Transverse colon (tissue), 4 donors: ENCODE data around the gene CHMP2B. TPM values are rescaled to one million over a fixed set of nuclear protein-coding genes. Genes with fewer than 3 reads are reported as not detected.

Source experiments
- DNase-seq: peaks from one replicate; pipeline ENCODE4 v3.0.0-alpha.2; 2019
- H3K27ac ChIP-seq, 4 donors: fragments of 200-600 bp; sonication (generic); 2 replicates each; pipeline ENCODE4 v1.5.1; 2016 to 2018; ENCODE audit warnings: inconsistent platforms in 4 of 4
- H3K27me3 ChIP-seq: fragments of 200-600 bp; sonication (generic); 2 replicates; pipeline ENCODE4 v1.5.1; 2017; ENCODE audit warnings: inconsistent platforms
- H3K36me3 ChIP-seq, 4 donors: fragments of 200-600 bp; sonication (generic); 2 replicates each; pipeline ENCODE4 v1.5.1; 2017 to 2019; ENCODE audit warnings: inconsistent platforms in 4 of 4
- H3K4me1 ChIP-seq, 4 donors: fragments of 200-600 bp; sonication (generic); 2 replicates each; pipeline ENCODE4 v1.5.1; 2017 to 2020; ENCODE audit warnings: inconsistent platforms in 4 of 4
- H3K4me3 ChIP-seq, 4 donors: fragments of 200-600 bp; sonication (generic); 1 replicate in 1 of 4; 2 replicates in 3 of 4; pipeline versions ENCODE4 v1.5.1 to v1.6.1; 2017 to 2019; ENCODE audit warnings: inconsistent platforms in 4 of 4
- H3K9me3 ChIP-seq, 2 donors: fragments of 200-600 bp; sonication (generic); 2 replicates each; pipeline ENCODE4 v1.5.1; 2017 to 2019; ENCODE audit warnings: inconsistent platforms in 2 of 2
- EP300 ChIP-seq: sonication (generic); formaldehyde crosslinking; IDR thresholded peaks from one replicate; pipeline ENCODE4 v1.6.1; 2017; ENCODE audit warnings: antibody characterized with exemption, low read depth
- POLR2A ChIP-seq: fragments of 450-650 bp; IDR thresholded peaks from one replicate; pipeline ENCODE4 v1.6.1; 2016; ENCODE audit warnings: antibody characterized with exemption, mild to moderate bottlenecking, moderate library complexity
- POLR2AphosphoS5 ChIP-seq, 3 donors: sonication (generic); formaldehyde crosslinking; IDR thresholded peaks; one replicate each; pipeline ENCODE4 v1.6.1; 2016; ENCODE audit warnings: antibody characterized with exemption in 3 of 3
- WGBS, 2 donors: methylation state at CpG; one replicate each; pipeline ENCODE4 v1.1.5; 2018; ENCODE audit warnings: low coverage in 1 of 2; 5-methylcytosine and 5-hydroxymethylcytosine counted together
- in situ Hi-C, 4 donors: fragments of 200-750 bp; cut with MboI; loops; one replicate each; pipeline versions ENCODE4 v1.15.0 to v1.15.1; 2017; ENCODE audit warnings: low sequenced_read_pairs in 3 of 4, low pct_ligation_motif_present in 1 of 4, low pct_unique_long_range_greater_than_20kb in 1 of 4
- intact Hi-C: fragments of 100-400 bp; cut with DNase I; formaldehyde crosslinking; loops from one replicate; pipeline ENCODE4 v1.15.1; 2023; ENCODE audit warnings: low total_unique reads
- total RNA-seq, 4 donors: library from RNA; depleted of rRNA; stranded (reverse); fragments of >200 nt; gene quantifications; one replicate each; pipeline ENCODE4 v1.1.0, GENCODE V29; 2016
- TF ChIP-seq, protein P1 (sequence below), 5 experiments: fragments of 200-600 bp in 3 of 5; fragments of 450-650 bp in 2 of 5; sonication (generic) in 3 of 5; IDR thresholded peaks; 1 replicate in 2 of 5; 2 replicates in 3 of 5; pipeline ENCODE4 v1.5.1; 2016 to 2017; ENCODE audit warnings: antibody characterized with exemption in 5 of 5, inconsistent platforms in 3 of 5, mild to moderate bottlenecking in 2 of 5, moderate library complexity in 1 of 5

The CHMP2B gene
- total RNA-seq, 4 donors from 2014 or later: 7.8 to 126 (median 54.6) TPM

DNA sequence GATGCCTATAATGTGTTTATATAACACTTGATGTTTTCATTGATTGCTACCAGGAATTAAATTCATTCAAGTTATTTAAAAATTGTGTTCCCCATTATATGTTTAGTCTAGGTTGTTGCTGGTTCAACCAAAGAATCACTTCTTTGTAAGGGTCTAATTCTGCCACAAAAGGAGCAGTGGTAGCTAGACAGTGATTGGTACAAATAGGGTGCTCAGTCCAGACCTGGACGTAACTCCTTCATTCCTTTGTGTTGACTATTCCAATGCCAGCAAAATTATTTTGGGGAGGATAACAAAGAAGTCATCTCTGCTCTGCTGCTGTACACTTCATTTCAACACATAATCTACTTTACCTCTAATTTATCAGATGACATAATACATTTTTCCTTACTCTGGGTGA, 1.2 kb downstream of the CHMP2B start:
- DNase-seq: no peak
- in situ Hi-C loops (no loop called here), intact Hi-C loops (no loop called here)
- H3K27me3 ChIP-seq: no peaks in the 10 kb centered on the region
- H3K27ac ChIP-seq: peak overlapping the region in 2 of 4 donors; percentile 96 to 99
- 44% methylated on average over 1 of the region's 1 CpG; no CpG with 5 or more reads in 1 of the 2 donors for WGBS, 2 donors
- peaks cover 5 to 31% (median 23%) of the 10 kb centered on the region in 4 donors for H3K4me1 ChIP-seq
- H3K9me3 ChIP-seq: no peaks in the 10 kb centered on the region
- H3K36me3 ChIP-seq: no peaks in the 10 kb centered on the region
- peak overlapping the region in 3 of 4 donors; percentile 82 to 98 (median 97) for H3K4me3 ChIP-seq
- TF ChIP-seq, protein P1, sequence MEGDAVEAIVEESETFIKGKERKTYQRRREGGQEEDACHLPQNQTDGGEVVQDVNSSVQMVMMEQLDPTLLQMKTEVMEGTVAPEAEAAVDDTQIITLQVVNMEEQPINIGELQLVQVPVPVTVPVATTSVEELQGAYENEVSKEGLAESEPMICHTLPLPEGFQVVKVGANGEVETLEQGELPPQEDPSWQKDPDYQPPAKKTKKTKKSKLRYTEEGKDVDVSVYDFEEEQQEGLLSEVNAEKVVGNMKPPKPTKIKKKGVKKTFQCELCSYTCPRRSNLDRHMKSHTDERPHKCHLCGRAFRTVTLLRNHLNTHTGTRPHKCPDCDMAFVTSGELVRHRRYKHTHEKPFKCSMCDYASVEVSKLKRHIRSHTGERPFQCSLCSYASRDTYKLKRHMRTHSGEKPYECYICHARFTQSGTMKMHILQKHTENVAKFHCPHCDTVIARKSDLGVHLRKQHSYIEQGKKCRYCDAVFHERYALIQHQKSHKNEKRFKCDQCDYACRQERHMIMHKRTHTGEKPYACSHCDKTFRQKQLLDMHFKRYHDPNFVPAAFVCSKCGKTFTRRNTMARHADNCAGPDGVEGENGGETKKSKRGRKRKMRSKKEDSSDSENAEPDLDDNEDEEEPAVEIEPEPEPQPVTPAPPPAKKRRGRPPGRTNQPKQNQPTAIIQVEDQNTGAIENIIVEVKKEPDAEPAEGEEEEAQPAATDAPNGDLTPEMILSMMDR (IDR thresholded peaks at IDR 0.05): no peak
- TF ChIP-seq EP300: no peak
- no peak for TF ChIP-seq POLR2A
- no peak for TF ChIP-seq POLR2AphosphoS5 (IDR thresholded peaks at IDR 0.05)

DNA sequence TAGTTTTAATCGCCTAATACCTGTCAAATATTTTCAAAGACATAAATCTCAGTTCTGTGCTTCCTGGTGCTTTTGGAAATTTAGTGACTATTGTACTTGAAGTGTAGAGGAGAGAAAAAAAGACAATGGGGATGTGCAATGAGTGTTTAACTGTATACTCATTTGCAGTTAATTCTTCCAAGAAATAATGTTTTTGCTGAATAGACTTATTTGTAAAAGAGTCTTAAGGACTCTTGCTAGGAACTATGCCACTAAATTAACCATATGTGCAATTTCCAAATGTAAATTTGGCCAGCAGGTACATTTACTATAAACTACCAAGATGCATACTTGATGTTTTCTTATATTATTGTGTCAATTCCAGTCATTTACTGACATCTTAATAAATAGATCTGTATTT, 2.0 kb downstream of the CHMP2B start:
- TF ChIP-seq POLR2AphosphoS5 (IDR thresholded peaks at IDR 0.05) (no peak), POLR2A (no peak), EP300 (no peak)
- TF ChIP-seq, protein P1 (IDR thresholded peaks at IDR 0.05): no peak
- no peak for DNase-seq
- Histone ChIP-seq H3K27me3 (no peaks in the 10 kb centered on the region), H3K4me3 (peak overlapping the region in 1 of 4 donors; percentile 98), H3K36me3 (no peaks in the 10 kb centered on the region), H3K27ac (no peak overlapping the region), H3K9me3 (no peaks in the 10 kb centered on the region), H3K4me1 (peaks cover 5 to 31% (median 23%) of the 10 kb centered on the region in 4 donors)
- in situ Hi-C loops (no loop called here), intact Hi-C loops (no loop called here)
- WGBS, 2 donors: 69 to 83% methylated on average over 1 of the region's 1 CpG

DNA sequence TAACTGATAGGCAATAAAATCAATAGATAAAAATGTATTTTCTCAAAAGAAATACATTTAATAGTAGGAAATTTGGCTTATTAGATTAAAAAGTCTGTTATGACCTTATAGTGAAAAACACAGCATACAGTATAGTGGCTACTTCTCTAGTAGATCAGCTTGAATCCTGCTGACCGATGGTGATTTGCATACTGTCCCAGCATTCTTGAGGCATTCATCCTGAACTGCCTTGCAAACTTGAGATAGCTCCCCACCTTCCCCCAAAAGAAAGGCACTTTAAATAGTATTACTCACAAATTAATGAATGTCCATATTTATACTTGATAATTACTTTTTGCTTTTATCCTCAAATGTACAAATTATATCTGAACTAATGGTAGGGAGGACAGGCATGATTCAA, 6.7 kb downstream of the CHMP2B start:
- no peak overlapping the region for H3K27ac ChIP-seq
- no peaks in the 10 kb centered on the region for H3K9me3 ChIP-seq
- H3K4me3 ChIP-seq: no peak overlapping the region
- no peak for DNase-seq
- TF ChIP-seq EP300 (no peak), POLR2A (no peak)
- in situ Hi-C loops: no loop called here
- peaks cover 0 to 14% (median 6%) of the 10 kb centered on the region in 4 donors for H3K4me1 ChIP-seq
- intact Hi-C loops: no loop called here
- H3K36me3 ChIP-seq: no peaks in the 10 kb centered on the region
- 90 to 94% methylated on average over 1 of the region's 1 CpG for WGBS, 2 donors
- H3K27me3 ChIP-seq: no peaks in the 10 kb centered on the region

DNA sequence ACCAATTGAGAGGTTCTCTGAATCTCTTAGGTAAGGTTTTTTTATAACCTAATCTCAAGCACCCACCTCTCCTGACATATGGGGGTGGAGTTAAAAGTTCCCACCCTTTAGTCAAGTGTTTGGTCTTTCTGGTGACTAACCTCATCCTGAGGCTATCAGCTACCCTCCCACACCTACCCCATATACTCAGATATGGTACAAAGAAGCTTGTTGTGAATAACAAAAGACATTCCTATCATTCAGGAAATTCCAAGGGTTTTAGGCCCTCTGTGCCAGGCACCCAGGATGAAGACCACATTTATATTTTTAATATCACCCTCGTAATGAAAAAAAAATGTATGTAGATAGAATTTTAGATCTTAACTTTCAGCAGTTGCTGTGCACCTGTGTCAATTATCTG, 9.0 kb downstream of the CHMP2B start:
- Histone ChIP-seq H3K4me1 (no peaks in the 10 kb centered on the region), H3K27me3 (no peaks in the 10 kb centered on the region), H3K27ac (no peak overlapping the region), H3K9me3 (no peaks in the 10 kb centered on the region), H3K4me3 (no peak overlapping the region), H3K36me3 (peaks cover 0 to 4% (median 0%) of the 10 kb centered on the region in 4 donors)
- intact Hi-C loops (no loop called here), in situ Hi-C loops (no loop called here)
- WGBS, 2 donors: 96 to 100% methylated on average over 1 of the region's 1 CpG
- no peak for DNase-seq
- TF ChIP-seq EP300: no peak
- TF ChIP-seq POLR2AphosphoS5 (IDR thresholded peaks at IDR 0.05): no peak
- no peak for TF ChIP-seq POLR2A
- TF ChIP-seq, protein P1 (IDR thresholded peaks at IDR 0.05): no peak
